ENCODE results near the gene SKIC8. TPM values are rescaled to one million over a fixed set of nuclear protein-coding genes. Genes with fewer than 3 reads are reported as not detected.
A peak's percentile ranks its signal among the peaks of the same experiment; 100 is the strongest.
"Not testable (repeated sequence)": the region's sequence is repeated elsewhere in the genome, so short reads cannot be mapped to it uniquely, and the experiment has no call there.

The SKIC8 gene
- total and polyA plus RNA-seq, 9 donors: 50.2 to 65.0 (median 54.9) TPM

DNA sequence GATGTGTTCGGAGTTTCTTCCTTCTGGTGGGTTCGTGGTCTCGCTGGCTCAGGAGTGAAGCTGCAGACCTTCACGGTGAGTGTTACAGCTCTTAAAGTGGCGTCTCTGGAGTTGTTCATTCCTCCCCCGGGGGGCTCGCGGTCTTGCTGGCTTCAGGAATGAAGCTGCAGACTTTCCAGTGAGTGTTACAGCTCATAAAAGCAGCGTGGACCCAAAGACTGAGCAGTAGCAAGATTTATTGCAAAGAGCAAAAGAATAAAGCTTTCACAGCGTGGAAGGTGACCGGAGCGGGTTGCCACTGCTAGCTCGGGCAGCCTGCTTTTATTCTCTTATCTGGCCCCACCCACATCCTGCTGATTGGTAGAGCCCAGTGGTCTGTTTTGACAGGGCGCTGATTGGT, 54.0 kb downstream of the SKIC8 start:
- not testable (repeated sequence) for H3K4me3 ChIP-seq (ENCODE audit: low read length); H3K36me3 ChIP-seq (ENCODE audit: control insufficient read depth, insufficient read depth, low read length); DNase-seq; H3K27ac ChIP-seq (ENCODE audit: low read length); H3K4me1 ChIP-seq (ENCODE audit: control insufficient read depth, insufficient read depth, low read length); H3K27me3 ChIP-seq (ENCODE audit: control insufficient read depth, insufficient read depth, low read length); H3K9me3 ChIP-seq (replicated peaks; ENCODE audit: control insufficient read depth, low read depth, low read length)
- WGBS (ENCODE audit: insufficient coverage): 47% methylated on average over 11 of the region's 14 CpGs

DNA sequence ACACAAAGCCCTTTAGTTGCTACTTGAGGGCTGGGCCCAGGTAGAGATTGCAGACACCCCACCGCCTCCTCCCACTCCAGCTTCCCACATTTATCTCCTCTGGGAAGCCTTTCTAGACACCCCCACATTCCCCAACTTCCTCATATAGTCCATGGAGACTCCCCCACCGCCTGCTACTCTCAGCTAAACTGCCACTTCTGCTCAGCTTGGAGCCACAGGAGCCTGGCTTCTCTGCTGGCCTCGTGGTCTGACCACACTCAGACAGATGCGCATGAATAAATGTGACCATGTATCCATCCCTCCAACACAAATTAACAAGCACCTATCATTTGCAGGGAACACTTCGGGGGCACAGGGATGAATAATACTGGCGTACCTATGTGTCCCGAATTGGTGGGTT, 54.5 kb downstream of the SKIC8 start:
- H3K27ac ChIP-seq (ENCODE audit: low read length): no peak overlapping the region
- no peaks in the 10 kb centered on the region for H3K9me3 ChIP-seq (replicated peaks; ENCODE audit: control insufficient read depth, low read depth, low read length)
- H3K36me3 ChIP-seq (ENCODE audit: control insufficient read depth, insufficient read depth, low read length): no peaks in the 10 kb centered on the region
- no peaks in the 10 kb centered on the region for H3K27me3 ChIP-seq (ENCODE audit: control insufficient read depth, insufficient read depth, low read length)
- no peak overlapping the region for H3K4me3 ChIP-seq (ENCODE audit: low read length)
- DNase-seq: no peak
- peaks cover 12% of the 10 kb centered on the region for H3K4me1 ChIP-seq (ENCODE audit: control insufficient read depth, insufficient read depth, low read length)
- WGBS (ENCODE audit: insufficient coverage): 73% methylated on average over 4 of the region's 7 CpGs

DNA sequence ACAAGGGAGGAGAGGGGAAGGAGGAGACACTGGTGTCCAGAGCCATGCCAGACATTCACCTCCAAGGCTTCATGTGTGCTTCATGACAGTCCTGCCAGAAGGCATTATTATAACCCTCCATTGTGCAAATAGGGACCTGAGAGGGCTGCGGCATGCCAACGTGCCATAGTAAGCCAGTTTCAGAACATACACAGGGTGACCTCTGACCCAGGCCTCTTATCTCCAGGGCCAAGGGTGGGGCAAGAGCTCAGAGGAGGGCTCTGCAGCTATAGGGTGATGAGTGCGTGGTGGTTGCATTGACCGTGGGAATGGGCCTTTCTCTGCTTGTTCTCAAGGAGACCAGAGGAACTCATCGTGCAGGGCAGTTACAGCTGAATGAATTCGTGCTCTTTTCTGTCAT, 55.3 kb downstream of the SKIC8 start:
- Histone ChIP-seq H3K4me3 (ENCODE audit: low read length) (no peak overlapping the region), H3K4me1 (ENCODE audit: control insufficient read depth, insufficient read depth, low read length) (peaks cover 17% of the 10 kb centered on the region), H3K9me3 (replicated peaks; ENCODE audit: control insufficient read depth, low read depth, low read length) (no peaks in the 10 kb centered on the region), H3K27me3 (ENCODE audit: control insufficient read depth, insufficient read depth, low read length) (no peaks in the 10 kb centered on the region), H3K36me3 (ENCODE audit: control insufficient read depth, insufficient read depth, low read length) (no peaks in the 10 kb centered on the region), H3K27ac (ENCODE audit: low read length) (no peak overlapping the region)
- WGBS (ENCODE audit: insufficient coverage): 93% methylated on average over 3 of the region's 6 CpGs
- DNase-seq: no peak

DNA sequence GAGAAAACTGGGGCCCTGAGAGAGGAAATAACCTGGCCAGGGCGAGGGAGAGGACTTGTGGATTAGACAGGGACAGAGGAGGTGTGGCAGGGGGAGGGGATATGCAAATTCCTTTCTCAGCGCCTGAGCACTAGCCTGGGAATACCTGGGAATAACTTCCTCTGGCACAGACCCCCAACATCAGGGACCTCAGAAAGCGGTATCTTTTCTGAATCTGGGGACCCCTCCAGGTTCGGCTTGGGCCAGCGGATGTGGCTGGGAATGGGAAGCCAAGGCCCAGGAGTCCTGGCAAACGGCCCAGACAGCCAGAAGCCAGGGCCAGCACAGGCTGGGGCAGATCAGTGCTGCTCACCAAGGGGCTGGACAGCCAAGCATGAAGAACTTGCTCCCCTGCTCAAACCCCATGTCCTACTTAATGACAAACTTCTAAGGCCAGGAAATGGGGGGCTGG, 55.9 kb downstream of the SKIC8 start:
- no peaks in the 10 kb centered on the region for H3K9me3 ChIP-seq (replicated peaks; ENCODE audit: control insufficient read depth, low read depth, low read length)
- no peak overlapping the region for H3K27ac ChIP-seq (ENCODE audit: low read length)
- peaks cover 17% of the 10 kb centered on the region for H3K4me1 ChIP-seq (ENCODE audit: control insufficient read depth, insufficient read depth, low read length)
- no peak overlapping the region for H3K4me3 ChIP-seq (ENCODE audit: low read length)
- no peaks in the 10 kb centered on the region for H3K27me3 ChIP-seq (ENCODE audit: control insufficient read depth, insufficient read depth, low read length)
- H3K36me3 ChIP-seq (ENCODE audit: control insufficient read depth, insufficient read depth, low read length): no peaks in the 10 kb centered on the region
- WGBS (ENCODE audit: insufficient coverage): 43% methylated on average over 5 of the region's 6 CpGs
- DNase-seq: peak; percentile 29

DNA sequence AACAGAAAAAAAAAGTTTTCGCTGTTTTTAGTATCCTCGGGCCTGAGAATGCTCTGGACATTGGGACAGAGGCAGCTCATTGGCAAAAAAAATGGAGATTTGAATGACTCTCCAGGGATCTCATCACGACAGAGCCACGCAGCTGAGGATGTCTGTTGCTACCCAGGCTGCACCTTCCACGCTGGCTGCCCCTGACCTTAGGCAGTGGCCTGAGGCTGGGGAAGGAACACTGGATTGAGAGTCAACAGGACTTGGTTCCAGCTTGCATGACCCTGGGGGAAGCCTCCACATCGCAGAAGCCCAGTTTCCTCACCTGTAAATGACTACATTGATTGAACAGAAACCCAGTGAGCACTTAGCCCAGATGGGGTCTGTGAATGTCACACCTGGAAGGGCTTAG, 56.4 kb downstream of the SKIC8 start:
- no peaks in the 10 kb centered on the region for H3K36me3 ChIP-seq (ENCODE audit: control insufficient read depth, insufficient read depth, low read length)
- H3K4me3 ChIP-seq (ENCODE audit: low read length): no peak overlapping the region
- no peaks in the 10 kb centered on the region for H3K9me3 ChIP-seq (replicated peaks; ENCODE audit: control insufficient read depth, low read depth, low read length)
- H3K27ac ChIP-seq (ENCODE audit: low read length): no peak overlapping the region
- H3K27me3 ChIP-seq (ENCODE audit: control insufficient read depth, insufficient read depth, low read length): no peaks in the 10 kb centered on the region
- DNase-seq: no peak
- 60% methylated on average over 5 of the region's 6 CpGs for WGBS (ENCODE audit: insufficient coverage)
- H3K4me1 ChIP-seq (ENCODE audit: control insufficient read depth, insufficient read depth, low read length): peaks cover 17% of the 10 kb centered on the region

DNA sequence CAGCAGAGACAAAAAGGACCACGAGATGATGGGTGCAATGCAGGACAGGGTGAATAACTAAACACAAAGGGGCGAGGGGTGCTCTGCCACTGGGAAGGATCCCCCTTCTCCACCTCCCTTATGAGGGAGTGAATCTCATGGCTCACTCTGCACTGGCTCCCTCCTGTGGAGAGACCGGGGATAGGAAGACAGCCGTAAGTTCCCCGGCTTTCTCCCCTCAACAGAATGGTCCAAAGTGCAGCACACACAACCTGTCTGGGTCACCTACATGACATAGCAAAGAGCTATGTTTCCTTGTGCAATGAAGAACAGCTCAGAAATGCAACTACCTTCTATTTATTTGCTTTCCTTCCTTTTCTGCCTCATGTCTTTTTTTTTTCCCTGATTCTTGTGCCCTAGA, 57.3 kb downstream of the SKIC8 start:
- Histone ChIP-seq H3K9me3 (replicated peaks; ENCODE audit: control insufficient read depth, low read depth, low read length) (no peaks in the 10 kb centered on the region), H3K4me1 (ENCODE audit: control insufficient read depth, insufficient read depth, low read length) (peaks cover 17% of the 10 kb centered on the region), H3K36me3 (ENCODE audit: control insufficient read depth, insufficient read depth, low read length) (no peaks in the 10 kb centered on the region), H3K27me3 (ENCODE audit: control insufficient read depth, insufficient read depth, low read length) (no peaks in the 10 kb centered on the region), H3K27ac (ENCODE audit: low read length) (no peak overlapping the region), H3K4me3 (ENCODE audit: low read length) (no peak overlapping the region)
- WGBS (ENCODE audit: insufficient coverage): no CpG with 5 or more reads among the region's 5 CpGs
- no peak for DNase-seq

DNA sequence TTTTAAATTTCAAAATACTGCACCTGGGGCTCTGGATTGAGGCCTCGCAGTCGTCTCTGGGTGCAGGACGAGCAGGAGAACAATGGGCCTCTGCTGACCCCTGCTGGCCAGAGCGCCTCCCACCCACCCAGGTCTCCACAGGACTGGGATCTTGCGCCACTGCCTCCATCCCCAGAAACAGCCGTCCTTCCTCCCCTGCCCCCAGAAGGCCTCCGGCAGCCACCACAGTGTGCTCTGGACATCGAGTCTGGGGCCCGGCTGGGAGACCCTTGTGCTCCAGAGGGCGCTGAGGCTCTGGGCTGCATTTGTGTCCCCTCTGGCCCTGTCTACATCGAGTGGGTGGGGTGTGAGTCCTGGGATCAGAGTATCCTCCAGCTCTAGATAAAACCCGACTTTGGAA, 58.4 kb downstream of the SKIC8 start:
- no peaks in the 10 kb centered on the region for H3K36me3 ChIP-seq (ENCODE audit: control insufficient read depth, insufficient read depth, low read length)
- H3K27me3 ChIP-seq (ENCODE audit: control insufficient read depth, insufficient read depth, low read length): no peaks in the 10 kb centered on the region
- H3K4me1 ChIP-seq (ENCODE audit: control insufficient read depth, insufficient read depth, low read length): peaks cover 17% of the 10 kb centered on the region
- no peak overlapping the region for H3K4me3 ChIP-seq (ENCODE audit: low read length)
- WGBS (ENCODE audit: insufficient coverage): 7% methylated on average over 8 of the region's 12 CpGs
- no peak overlapping the region for H3K27ac ChIP-seq (ENCODE audit: low read length)
- H3K9me3 ChIP-seq (replicated peaks; ENCODE audit: control insufficient read depth, low read depth, low read length): no peaks in the 10 kb centered on the region
- DNase-seq: peak; percentile 82

DNA sequence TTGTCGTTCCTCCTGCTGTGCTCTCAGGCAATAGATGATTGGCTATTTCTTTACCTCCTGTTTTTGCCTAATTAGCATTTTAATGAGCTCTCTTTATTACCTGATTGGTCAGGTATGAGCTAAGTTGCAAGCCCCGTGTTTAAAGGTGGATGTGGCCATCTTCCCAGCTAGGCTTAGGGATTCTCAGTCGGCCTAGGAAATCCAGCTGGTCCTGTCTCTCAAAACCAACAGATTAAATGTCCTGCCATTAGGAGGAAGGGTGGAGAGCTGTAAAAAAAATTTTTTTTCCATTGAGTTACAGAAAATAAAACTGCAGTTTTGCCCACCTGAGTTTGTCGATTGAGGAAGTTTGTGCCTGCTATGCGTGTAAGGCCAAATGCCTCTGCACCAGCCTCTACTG, 59.6 kb downstream of the SKIC8 start:
- Histone ChIP-seq H3K9me3 (replicated peaks; ENCODE audit: control insufficient read depth, low read depth, low read length) (no peaks in the 10 kb centered on the region), H3K36me3 (ENCODE audit: control insufficient read depth, insufficient read depth, low read length) (no peaks in the 10 kb centered on the region), H3K4me3 (ENCODE audit: low read length) (no peak overlapping the region), H3K27me3 (ENCODE audit: control insufficient read depth, insufficient read depth, low read length) (no peaks in the 10 kb centered on the region), H3K27ac (ENCODE audit: low read length) (no peak overlapping the region), H3K4me1 (ENCODE audit: control insufficient read depth, insufficient read depth, low read length) (peaks cover 17% of the 10 kb centered on the region)
- DNase-seq: peak; percentile 62
- 85% methylated on average over 2 of the region's 5 CpGs for WGBS (ENCODE audit: insufficient coverage)

DNA sequence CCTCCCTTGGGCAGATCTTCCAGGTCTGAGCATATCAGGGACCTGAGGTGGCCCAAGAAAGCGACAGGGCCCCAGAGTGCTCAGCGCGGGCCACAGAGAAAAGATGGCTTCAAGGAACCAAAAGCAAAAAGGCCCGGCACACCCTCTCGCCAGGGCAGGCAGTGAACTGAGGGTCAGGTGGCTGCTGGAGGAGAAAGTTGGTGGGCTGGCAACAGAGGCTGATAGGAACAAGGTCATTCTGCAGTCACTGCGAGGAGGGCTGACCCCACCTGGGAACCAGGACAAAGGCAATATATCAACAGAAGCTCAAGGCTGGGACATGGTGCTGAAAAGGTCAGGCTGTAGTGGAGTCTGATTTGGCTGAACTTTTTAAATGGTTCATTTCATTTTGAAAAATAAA, 62.3 kb downstream of the SKIC8 start:
- Histone ChIP-seq H3K4me1 (ENCODE audit: control insufficient read depth, insufficient read depth, low read length) (peaks cover 8% of the 10 kb centered on the region), H3K9me3 (replicated peaks; ENCODE audit: control insufficient read depth, low read depth, low read length) (no peaks in the 10 kb centered on the region), H3K36me3 (ENCODE audit: control insufficient read depth, insufficient read depth, low read length) (no peaks in the 10 kb centered on the region), H3K27me3 (ENCODE audit: control insufficient read depth, insufficient read depth, low read length) (peaks cover 2% of the 10 kb centered on the region), H3K27ac (ENCODE audit: low read length) (no peak overlapping the region), H3K4me3 (ENCODE audit: low read length) (no peak overlapping the region)
- no peak for DNase-seq
- WGBS (ENCODE audit: insufficient coverage): 70% methylated on average over 5 of the region's 6 CpGs

DNA sequence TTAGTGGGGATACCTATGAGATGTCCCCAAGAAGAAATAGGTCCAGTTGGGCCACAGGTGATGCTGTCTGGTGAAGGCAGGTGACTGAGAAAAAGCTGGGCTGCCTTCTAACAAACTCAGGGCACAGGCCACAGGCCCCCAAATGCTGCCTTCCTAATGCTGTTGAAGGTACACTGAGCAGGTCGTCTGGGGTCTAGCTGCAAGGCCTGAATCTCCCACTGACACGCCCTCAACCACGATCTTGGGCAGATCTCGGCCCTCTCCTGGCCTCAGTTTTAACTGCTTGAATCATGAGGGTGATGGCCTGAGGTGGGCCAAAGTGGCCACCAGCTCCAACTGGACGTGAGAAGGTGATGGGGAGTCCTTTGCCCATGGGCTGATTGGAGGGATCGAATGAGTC, 62.9 kb downstream of the SKIC8 start:
- Histone ChIP-seq H3K36me3 (ENCODE audit: control insufficient read depth, insufficient read depth, low read length) (no peaks in the 10 kb centered on the region), H3K9me3 (replicated peaks; ENCODE audit: control insufficient read depth, low read depth, low read length) (no peaks in the 10 kb centered on the region), H3K27ac (ENCODE audit: low read length) (no peak overlapping the region), H3K4me1 (ENCODE audit: control insufficient read depth, insufficient read depth, low read length) (peaks cover 8% of the 10 kb centered on the region), H3K27me3 (ENCODE audit: control insufficient read depth, insufficient read depth, low read length) (peaks cover 2% of the 10 kb centered on the region), H3K4me3 (ENCODE audit: low read length) (no peak overlapping the region)
- 86% methylated on average over 5 of the region's 6 CpGs for WGBS (ENCODE audit: insufficient coverage)
- DNase-seq: no peak

DNA sequence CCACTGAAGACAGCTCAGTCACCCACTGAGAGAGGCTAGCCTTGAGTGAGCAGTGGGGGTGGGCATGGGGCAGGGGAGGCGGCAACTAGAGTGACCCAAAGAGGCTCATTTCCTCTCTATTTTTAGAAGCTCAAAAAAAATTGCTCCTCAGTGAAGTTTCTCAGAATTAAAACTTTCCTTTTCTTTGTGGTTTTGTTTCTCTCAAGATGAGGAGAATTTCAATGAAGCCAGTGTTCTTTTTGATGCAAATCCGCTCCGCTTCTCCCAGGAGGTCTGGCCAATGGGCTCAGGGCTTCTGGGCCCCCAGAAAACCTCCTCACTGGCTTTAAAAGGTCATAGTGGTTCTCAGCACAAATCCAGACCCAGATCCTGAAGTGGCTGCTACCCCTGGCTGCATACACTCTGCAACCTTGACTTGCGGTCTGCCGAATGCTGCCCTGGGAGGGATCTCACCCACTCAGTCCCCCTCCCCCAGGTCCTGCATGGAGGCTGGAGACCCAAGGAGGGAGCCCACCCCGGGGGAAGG, 64.8 kb downstream of the SKIC8 start, which contains the start of gene ACSBG1:
Gene ACSBG1 (minus strand): TSS at position 51 of the 526 bp plus-strand sequence. CDS start 64 bp downstream, outside the sequence.
- Histone ChIP-seq H3K4me1 (ENCODE audit: control insufficient read depth, insufficient read depth, low read length) (peaks cover 2% of the 10 kb centered on the region), H3K27me3 (ENCODE audit: control insufficient read depth, insufficient read depth, low read length) (peaks cover 2% of the 10 kb centered on the region), H3K9me3 (replicated peaks; ENCODE audit: control insufficient read depth, low read depth, low read length) (no peaks in the 10 kb centered on the region), H3K4me3 (ENCODE audit: low read length) (no peak within 1 kb of the TSS), H3K36me3 (ENCODE audit: control insufficient read depth, insufficient read depth, low read length) (no peaks in the 10 kb centered on the region), H3K27ac (ENCODE audit: low read length) (no peak within 1 kb of the TSS)
- DNase-seq: no peak
- 61% methylated on average over 2 of the region's 6 CpGs for WGBS (ENCODE audit: insufficient coverage)
